ENCODE data around the gene THOC7.

The THOC7 gene
- total RNA-seq: 19.8 to 50.2 (median 28.0) reads per million in 18 experiments

DNA sequence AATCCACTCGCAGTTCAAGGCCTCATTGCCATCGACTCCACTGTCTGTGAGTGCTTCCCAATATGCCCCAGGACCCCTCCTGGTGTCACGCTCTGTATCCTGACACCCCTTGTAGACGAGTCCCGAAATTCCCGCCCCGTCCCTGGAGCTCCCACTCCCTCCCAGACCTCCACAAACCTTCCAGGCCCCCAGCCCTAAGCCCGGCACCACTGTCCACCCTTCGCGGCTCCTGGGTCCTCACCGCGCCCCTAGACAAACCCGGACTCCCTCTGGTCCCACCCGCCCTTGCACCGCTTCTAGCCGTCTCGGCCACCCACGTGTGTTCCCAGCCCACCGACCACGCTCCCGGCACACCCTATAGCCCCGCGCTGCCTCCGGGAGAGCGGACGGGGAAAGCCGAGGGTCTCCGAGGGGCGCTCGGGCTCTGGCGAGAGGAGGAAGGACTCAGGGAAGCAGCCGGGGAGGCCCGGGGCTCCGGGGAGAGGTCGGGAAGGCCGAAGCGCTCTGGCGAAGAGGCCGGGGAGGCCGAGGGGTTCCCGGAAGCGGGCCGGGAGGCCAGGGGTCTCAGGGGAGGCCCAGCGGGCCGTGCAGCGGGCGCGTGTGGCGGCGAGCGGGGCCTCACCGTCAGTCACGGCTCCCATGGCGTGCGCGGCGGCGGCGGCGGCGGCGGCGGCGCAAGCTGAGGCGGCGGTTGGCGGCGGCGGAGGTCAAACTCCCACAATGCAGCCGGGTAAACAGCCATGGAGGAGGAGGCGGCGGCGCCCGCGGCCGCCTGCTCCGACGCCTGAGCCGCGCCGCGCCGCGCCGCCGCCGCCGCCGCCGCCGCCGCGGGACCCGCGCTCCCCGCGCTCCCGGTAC, at the start of gene THOC7, which contains the start of gene ATXN7:
TSS of gene THOC7 (minus strand) at position 656 of the 858 bp plus-strand sequence. CDS start at position 641, 15 bp downstream.
TSS of gene ATXN7 (plus strand) at position 718 of the 858 bp plus-strand sequence. CDS start 48,732 bp downstream, outside the sequence.
- peak; percentile 56 to 70 for DNase-seq

DNA sequence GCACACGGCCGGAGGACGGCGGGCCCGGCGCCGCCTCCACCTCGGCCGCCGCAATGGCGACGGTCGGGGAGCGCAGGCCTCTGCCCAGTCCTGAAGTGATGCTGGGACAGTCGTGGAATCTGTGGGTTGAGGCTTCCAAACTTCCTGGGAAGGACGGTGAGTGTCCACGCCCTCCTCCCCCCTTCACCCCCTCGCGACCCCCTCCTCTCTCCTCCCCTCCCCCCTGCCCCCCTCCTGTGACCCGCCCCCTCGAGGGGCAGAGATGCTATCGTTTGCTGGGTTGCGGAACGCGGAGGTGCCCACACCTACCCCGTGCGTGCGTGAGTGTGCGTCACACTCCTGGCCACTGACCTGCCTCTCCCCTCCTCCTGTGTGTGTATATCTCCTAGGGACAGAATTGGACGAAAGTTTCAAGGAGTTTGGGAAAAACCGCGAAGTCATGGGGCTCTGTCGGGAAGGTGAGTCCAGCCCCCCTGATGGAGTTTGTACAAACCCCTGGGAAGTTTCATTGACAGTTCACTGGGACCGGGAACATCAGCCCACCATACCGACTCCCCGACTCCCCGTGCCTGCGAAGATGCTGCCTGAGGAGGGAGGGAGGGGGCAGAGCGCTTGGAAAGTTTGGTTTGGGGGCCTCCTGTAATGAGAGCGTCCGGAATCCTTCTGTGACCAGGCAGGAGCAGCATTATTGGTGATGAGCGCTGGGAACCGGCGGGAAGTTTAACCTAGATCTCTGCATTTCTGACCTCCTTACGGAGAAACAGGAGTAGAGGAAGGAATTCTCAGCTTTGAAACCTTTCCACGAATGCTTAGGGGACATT, 49.4 kb upstream of the THOC7 start:
- DNase-seq: peak in 1 of 2 donors; percentile 27

DNA sequence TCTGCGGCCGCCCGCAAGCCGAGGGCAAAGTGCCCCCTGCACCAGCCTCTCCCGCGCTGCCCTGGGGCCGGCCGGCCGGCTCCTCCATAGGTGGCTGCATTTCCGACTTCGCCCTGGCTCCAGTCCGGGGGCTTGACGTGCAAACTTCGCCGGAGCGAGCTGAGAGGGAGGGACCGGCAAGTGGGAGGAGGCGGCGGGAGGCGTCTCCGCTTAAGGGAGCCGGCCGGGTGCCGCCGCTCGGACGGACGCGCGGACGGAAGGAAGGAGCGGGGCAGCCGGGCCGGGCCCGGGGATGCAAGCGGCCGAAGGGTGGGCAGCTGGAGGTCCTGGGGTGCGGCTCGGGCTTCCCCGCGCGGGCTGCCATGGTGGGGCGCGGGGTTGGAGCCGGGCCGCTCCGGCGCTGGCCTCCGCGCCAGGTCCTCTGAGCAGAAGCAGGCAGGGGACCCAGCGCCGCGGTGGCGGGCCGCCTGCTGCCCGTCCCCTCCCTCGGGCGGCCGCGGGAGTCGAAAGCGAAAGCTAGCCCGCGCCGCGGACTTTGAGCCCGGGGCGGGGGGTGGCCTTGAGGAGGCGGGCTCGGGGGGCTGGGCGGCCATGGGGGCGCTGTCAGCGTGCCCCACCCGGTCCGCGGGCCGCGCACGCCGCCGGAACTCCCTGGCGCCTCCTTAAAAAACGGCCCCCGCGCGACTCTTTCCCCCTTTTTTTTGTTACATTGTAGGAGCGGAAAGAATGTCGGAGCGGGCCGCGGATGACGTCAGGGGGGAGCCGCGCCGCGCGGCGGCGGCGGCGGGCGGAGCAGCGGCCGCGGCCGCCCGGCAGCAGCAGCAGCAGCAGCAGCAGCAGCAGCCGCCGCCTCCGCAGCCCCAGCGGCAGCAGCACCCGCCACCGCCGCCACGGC, 48.5 kb upstream of the THOC7 start, which contains the start of gene SCAANT1:
TSS of gene SCAANT1 (minus strand) at position 511 of the 895 bp plus-strand sequence.
- DNase-seq: peak; percentile 83 to 90

DNA sequence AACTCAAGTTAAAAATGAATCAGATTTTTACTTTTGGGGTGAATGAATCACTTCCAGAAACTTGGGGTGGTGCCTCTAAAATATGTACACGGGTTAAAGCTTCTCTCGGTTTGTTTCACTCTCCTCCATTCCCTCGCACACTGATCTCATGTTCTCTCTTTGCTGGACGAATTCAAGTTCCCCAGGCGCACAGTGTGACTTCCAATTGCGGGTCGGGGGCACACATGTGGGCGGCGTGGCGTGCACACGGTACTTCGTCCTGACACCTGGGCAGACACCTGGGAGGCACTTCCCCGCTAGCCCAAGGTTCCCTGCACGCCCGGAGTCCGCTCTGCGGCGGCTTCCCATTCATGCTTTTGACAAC, 47.9 kb upstream of the THOC7 start:
- no peak for DNase-seq

DNA sequence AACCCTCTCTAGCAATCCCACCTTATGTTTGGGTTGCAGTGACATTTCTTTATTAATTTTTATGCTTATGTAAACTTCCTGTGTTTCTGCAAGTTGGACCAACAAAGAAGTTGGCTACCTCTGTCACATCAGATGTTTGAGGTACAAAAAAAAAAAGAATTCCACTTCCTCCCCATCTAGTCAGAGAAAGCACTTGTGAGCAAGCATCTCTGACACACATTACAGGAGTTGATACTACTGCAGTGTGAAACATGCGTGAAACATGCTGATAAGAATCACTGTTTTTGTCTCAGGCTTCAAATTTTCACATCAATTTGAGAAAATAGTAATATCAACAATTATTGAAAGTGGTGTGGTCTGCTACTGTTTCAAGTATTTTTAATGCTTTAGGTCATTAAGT, 47.3 kb upstream of the THOC7 start:
- DNase-seq: no peak

DNA sequence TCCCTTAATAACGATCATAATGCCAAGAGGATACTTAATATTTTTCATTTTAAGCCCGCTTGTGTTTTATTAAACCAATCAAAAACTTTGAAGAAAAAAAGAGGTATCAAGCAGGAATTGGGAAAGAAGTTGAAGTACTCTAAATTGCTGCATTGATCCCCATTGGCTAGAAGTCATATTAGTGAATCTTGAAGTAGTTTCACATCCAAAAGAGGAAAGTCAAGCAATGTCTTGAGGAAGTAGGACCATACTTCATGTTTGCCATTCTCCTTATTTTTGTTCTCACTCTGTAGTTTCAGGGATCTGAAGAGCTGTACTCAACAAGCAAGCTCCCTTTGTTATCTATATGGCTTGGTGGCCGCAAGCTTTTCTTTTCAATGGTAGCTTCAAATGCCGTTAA, 46.4 kb upstream of the THOC7 start:
- DNase-seq: peak in 1 of 2 donors; percentile 39

DNA sequence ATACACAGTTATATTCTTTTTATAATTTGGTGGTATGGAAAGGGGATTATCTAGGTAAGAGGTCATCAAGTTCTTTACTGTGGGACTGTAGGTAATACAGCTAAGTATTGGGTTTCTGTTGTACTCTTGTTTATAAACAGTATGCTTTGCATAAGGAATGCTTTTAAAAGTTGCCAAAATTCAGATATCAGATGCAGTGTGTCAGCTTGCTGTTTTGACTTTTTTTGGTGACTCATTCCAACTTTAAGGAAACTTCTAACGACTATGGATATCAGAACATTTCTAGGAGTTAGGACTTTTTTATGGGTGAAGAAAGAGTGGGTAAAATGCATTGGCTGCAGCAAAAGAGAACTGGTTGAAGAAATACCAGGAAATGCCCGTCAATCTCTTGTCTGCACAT, 45.8 kb upstream of the THOC7 start:
- no peak for DNase-seq

DNA sequence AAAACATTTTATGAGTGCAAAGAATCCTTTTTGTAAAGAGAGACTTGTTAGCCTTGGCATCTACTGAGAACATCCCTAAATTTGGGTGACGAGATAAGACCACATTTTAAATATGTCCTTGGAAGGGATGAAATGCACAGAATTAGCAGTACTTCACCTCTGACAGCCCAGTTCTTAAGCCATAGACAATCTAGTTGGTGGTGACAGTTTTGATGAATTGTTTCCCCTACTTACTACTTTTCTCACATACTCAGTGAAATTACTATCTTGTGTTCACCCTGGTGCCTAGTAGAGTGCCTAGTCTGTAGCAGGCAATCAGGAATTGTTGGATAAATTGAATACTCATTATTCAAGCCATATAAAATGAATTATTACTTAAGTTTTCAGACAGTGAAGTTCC, 45.2 kb upstream of the THOC7 start:
- no peak for DNase-seq

DNA sequence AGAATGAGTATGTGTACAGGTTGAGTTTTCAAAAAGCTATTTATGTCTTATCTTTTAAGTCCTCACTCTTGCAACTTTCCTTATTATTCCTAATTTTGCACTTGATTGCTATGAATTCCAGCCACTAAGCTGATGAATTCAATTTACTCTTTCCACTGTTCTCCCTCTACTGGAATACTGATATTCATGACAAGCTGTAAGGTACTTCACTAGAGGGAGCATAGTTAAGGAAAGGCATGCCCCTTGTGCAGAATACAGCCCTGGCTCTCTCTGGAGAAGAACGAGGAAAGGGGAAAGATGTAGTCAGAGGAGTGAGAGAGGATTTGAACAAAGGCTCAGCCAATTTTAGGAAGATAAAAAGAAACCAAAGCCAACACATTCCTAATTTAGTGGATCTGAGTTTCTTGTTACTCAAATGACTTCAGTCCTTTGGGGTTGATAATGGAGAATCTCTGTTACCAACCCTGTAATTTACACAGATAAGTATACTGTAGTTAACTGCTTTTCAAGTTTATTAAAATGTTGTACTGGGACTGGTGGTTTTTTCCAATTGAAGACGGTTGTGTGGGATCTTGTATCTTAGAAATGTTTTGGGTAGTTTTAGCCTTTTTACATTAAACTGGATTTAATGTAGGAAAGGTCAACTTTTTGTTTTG, 44.6 kb upstream of the THOC7 start:
- no peak for DNase-seq

DNA sequence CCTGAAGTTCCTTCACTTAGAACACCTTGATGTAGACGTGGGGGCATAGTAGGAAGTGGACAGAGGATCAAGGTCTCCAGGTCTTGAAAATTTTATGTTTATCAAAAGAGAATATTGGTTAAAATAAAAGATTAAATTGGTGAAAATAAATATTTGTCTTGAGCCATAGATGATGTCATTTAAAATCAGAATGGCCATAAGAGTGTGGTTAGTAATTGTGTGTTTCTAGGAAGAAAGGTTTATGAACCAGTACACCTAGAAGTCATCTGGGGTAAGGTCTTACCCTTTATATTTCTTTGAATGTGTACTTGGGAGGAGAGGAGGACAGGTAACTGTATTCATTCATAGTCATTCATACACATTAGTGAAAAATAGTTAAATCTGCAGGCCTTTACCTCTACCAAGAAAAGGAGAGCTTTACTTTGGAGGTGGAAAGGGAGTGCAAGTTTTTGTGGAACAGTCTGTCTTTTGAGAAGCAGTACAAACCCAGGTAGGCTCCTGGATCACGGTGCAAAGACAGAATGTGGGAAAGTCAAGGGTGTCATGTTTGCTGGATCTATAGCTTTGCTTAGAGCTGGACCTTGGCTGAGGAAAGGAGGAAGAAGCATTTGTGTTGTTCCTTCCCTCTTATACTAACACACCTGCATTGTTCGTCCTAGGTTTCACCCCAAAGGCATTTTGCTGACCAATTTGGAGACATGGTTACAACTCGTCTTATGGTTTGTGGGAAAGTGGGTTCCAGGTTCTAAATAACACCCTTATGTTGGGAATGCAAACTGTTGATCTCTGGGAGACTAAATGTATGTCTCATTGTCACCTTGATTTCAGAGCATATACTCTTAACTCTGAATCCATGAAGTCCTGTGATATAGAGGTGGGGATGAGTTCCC, 42.4 kb upstream of the THOC7 start:
- DNase-seq: no peak

DNA sequence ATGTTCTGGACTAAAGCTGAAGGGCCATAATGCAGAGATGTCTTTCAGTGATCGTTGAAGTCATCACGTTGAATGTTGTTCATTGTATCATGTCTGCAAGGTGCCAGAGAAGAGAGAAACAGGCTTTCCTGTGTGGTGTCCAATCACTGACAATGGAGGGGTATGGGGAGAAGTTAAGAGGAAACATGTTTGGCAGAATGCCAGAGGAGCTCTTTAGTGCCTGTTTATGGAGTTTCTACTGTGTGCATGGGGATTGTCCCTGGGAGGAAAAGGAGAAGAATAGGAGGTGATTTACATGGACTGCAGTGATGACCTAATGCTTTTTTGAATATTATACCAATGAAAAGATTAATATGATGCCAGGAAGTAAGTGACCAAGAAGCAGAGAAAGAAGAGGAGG, 36.9 kb upstream of the THOC7 start:
- DNase-seq: peak; percentile 27 to 28

DNA sequence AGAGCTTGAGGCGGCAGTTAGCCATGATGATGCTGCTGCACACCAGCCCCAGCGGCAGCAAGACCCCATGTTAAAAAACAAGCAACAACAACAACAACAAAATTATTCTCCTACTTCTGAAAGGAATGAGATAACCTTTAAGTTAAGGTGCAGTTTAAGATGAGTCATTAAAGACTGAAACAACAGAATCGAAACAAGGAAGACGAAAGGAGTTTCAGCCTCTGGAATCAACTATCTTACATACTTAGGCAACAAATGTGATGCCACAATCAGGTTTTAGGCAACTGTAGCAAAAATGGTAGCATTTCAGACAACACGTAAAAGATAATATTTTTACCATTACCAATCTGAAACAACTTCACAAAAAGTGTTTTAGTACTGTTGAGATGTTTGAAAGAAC, 36.4 kb upstream of the THOC7 start:
- DNase-seq: no peak

DNA sequence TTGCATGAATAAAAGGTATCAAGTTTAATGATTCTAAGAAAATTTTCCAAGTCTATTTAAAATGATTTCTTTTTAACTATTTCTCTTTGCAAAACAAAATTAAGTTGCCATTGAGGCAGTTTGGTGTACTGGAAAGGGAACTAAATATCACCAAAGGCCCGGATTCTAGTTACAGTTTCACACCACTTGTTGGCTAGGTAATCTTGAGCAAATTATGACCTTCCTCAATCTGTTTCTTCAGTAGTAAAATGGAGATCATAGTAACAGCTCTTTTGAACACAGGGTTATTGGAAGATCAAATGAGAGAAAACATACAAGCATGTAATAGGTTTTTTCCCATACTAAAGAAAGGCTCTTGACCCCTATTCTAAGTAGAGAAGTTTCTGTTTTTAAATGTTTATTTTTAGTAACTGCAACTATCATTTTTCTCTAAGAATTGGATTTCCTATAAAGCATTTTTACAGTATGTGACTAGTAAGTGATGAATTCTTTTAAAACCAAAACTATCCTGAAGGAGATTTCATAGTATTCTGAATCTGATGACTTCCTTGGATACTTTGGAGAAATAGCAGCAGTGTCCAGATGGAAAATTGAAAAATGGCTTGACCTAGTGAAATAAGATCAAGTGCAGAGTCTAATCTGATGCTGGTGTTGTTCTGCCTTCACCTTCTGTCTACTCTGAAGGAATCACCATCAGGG, 32.9 kb upstream of the THOC7 start:
- DNase-seq: peak in 1 of 2 donors; percentile 27

DNA sequence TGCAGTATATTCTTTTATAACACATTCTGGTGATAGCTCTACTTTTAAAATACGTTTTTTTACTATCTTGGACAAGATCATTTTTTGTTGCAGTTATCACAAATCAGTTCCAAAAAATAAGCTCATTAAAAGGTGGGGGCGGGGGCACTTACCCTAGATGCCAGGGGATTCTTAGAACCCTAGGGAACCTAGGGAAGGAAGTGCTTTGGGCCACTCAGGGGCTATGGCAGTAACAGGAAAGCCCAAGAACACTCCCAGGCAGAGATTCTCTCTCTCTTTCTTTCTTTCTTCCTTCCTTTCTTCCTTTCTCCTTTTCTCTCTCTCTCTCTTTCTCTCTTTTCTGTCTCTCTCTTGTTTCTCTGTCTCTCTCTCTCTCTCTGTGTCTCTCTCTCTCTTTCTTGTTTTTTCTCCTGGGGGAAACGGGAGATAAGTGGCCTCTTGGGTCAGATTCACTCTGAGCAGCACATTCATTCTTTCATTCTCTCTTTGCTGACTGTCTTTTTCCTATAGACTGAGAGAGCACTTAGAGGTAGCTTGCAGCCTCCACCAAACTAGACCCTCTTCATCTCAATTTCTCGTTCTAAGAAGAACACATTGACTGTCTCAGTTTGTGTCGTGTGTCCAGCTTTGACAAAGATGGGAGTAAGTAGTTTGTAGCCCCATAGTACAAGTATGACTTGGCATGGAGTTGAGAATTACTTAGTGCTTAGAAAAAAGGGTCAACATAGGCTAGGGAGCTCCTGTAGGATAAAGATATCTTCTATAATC, 32.0 kb upstream of the THOC7 start:
- DNase-seq: no peak

DNA sequence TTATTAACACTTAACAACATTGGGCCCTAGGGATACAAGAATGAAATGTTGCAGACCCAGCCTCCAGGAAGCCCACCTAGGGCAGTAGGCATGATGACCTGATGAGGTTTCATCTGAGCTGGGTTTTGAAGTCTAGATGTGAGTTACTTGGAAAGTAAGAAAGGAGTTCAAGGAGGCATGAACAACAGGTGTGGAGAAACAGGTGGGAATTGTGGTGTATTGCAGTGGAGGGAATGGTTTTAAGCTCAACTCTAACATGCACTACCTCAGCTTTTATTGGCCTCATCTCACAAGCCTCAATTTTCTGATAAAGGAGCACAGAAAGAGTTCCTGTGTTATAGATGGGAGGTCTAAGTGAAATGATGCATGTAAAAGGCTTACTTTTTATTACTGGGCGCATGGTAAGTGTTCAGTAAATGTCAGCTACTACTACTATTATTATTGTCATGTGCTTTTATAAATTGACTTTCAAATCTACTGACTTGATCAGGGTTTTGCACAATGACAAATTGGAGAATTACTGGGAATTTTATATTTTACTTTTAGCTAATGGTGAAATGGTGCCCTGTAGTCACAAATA, 29.3 kb upstream of the THOC7 start:
- no peak for DNase-seq

DNA sequence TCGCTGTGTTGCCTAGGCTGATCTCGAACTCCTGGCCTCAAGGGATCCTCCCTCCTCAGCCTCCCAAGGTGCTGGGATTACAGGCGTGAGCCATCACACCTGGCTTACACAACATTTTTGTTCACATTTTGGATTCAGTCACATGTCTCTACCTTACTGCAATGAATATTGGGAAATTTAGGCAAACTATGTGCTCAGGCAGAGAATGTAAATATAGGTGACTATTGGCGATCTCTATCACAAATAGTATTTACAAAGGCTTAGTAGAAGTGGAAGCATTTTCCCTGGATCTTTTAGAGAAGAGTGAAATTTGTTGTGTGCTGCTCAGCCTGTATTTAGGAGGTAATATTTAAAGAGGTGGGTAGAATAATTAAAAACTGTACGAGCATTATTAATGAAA, 27.9 kb upstream of the THOC7 start:
- no peak for DNase-seq

DNA sequence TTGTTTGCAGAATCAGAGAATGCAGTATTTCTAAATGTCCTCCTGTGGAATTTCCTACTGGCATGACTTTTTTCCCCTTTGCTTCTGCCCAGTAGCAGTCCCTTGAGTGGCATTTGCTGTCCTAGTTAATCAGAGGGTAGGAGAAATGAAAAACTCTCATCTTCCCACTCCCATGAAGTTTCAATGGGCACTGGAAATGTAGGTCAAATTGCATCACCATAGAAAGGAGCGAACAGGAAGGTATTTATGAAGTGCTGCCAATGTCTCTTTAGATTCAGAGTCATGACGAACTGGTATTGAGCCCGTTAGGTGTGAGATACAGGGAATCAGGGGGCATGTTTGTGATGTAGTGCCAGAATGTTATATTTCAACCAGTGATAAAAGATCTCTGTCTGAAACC, 23.3 kb upstream of the THOC7 start:
- no peak for DNase-seq

DNA sequence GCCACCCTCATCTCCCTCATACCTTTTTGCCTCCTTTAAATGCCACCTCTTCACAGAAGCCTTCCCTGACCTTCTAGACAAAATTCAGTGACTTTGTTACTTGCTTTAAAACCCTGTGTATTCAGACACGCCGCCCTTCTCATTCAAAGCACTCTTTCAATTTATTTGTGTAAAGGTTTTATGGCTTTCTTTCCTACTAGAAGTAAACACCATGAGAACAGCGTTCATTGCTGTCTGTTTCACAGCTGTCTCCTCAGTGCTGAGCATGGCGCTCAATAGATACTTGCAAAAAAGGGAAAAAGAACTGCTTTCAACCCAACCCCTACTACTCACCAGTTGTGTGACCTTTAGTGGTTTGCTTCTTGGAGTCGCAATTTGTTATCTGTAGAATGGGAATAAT, 17.0 kb upstream of the THOC7 start:
- DNase-seq: no peak

Data from inflammatory macrophage (primary cell).